ENCODE results near the gene RAF1.

DNA sequence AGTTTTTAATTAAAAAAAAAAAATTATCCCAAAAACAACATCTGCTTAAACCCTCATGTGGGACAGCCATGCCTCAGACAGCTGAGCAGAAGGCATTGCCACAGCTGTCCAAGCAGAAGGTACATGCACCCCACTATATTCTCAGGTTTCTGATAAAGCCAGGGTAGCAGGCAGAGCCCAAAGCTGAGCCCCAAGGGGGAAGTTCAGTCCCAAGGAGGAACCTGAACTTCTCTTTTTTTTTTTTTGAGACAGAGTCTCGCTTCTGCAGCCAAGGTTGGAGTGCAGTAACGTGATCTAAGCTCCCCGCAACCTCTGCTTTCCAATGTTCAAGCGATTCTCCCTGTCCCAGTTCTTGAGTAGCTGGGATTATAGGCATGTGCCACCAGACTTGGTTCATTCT is 73.8 kb downstream of the RAF1 start:
- no peak for TF ChIP-seq EZH2 (IDR thresholded peaks at IDR 0.05; ENCODE audit: borderline replicate concordance, low read depth, low read length, poor library complexity, severe bottlenecking)
- TF ChIP-seq, protein P1, sequence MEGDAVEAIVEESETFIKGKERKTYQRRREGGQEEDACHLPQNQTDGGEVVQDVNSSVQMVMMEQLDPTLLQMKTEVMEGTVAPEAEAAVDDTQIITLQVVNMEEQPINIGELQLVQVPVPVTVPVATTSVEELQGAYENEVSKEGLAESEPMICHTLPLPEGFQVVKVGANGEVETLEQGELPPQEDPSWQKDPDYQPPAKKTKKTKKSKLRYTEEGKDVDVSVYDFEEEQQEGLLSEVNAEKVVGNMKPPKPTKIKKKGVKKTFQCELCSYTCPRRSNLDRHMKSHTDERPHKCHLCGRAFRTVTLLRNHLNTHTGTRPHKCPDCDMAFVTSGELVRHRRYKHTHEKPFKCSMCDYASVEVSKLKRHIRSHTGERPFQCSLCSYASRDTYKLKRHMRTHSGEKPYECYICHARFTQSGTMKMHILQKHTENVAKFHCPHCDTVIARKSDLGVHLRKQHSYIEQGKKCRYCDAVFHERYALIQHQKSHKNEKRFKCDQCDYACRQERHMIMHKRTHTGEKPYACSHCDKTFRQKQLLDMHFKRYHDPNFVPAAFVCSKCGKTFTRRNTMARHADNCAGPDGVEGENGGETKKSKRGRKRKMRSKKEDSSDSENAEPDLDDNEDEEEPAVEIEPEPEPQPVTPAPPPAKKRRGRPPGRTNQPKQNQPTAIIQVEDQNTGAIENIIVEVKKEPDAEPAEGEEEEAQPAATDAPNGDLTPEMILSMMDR (conservative IDR thresholded peaks at IDR 0.05; ENCODE audit: low read depth, low read length): no peak

Data from A673 (cell line).